ENCODE data around the gene CBX8.

CBX8 gene

DNA sequence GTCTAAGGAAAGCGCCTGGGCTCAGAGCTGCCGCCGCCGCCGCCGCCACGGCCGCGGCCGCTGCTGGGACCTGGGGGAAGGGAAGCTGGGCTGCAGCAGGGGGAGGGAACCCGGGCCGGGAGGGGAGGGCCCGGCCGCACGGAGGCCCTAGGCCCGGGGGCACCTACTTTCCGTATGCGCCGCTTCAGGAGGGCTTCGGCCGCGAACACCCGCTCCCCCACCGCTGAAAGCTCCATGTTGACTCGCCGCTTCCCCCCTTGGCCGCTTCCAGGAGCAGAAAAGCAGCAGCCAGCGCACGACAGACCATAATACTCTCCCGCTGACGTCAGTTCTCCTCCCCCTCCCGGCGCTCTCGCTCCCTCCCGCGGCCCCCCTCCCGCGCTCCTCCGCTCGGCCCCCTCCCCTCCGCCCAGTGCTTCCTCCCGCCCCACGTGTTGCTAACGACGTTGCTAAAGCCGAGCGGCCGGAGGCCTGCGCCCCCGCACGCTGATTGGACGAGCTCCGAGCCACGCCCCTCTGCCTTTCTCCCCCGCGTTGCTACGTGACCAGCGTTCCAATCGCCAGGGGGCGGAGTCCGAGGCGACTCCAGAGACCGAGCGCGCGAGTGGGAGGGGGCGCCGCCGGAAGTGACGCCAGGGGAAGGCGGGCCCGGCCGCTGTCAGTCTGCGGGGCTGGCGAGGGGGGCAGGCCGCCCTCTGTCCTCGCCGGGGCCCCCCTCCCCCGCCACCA, at the start of gene CBX8:
Gene CBX8 (minus strand): TSS at position 315 of the 729 bp plus-strand sequence. CDS start 79 bp downstream, at position 236.
- DNase-seq, result peak; percentile 99 to 100

DNA sequence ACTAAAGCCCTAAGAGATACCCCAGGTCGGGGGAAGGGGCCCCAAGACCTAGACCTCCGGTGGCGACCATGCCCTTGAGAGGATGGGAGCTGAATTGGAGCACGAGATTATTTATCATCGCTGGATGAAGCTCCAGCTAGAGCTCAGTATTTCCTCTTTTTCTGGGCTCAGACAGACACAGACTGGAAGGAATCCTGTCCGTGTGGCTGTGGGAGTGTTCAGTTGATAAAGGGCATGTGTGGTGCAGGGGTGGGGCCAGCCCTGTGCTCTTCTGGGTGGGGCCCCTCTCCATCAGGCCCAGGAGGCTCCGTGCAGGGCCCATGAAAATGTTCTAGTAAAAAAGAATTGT, 48.7 kb upstream of the CBX8 start:
- peak; percentile 74 to 83 for DNase-seq

DNA sequence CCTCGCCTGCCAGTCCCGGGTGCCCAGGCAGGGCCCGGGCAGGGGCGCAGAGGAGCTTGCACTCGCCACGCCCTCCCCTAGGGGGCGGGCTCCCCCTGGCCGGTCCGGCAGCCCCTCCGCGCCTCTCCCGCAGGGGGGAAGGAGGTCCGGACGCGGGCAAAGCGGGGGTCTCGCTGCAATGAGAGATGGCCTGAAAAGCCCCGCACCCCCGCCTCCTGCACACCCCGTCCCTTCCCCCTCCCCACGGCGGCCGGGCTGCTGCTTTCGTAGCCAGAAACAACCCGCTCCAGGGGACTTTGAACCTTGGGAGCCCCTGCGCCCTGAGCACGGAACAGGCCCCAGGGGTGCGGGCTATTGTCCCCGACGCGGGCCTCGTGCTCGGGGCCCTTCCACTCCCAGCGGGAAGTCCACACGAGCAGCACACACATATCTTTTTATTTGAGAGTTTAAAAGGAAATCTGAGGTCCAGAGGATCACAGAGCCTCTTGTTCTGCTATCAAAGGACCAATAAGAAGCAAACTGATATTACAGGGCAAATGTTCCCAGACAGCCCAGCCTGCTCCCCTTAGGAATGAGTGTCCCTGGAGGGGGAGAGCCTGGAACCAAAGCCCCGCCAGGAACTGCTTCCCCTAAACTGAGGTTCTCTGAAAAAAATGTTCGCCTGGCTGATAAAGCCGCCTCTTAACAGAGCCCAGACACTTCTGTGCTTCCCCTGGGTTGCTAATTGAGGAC, 48.2 kb upstream of the CBX8 start:
- DNase-seq, result no peak

DNA sequence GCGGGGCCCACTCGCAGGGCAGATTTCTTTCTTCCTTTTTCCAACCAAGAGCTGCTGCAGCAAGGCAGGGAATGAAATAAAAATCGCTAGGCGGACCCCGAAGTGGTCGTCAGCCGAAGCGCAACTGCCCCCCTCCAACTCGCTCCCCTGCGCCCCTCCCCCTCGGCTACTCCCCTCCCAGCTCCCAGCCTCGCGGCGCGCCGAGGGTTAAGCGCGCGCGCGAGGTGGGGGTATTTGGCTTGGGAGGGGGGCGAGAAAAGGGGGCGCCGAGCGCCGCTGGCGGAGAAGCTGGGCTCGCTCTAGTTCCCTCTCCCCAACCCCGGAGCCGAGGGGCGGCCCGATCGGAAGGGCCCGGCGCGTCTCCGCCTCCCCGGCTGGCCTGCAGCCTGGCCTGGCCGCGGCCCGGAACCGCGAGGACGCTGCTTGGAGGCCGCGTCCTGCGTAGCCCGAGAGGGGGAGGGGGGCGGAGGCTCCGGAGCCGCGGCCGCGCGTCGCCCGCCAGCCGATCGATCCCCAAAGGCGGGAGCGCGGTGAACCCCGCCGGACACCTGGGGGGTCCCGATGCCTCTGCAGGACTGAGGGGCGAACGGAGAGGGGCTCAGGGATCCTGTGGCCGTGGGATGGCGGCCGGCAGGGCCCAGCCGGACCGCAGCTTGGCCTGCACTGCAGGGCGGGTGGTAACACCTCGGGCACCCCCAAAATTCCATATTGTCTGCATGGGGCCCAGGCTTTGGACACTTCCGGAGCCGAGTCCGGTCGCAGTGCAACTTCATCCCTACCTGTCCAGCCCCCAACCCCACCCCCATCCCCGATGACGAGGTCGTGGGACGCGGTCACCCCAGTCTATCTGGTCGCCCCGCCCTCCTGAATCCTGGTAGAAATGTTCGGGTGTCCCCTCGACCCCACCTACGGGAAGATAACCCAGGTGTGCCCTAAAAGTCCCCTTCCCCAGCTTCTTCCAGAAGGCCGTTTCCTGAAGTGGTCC, 47.2 kb upstream of the CBX8 start:
- DNase-seq, result no peak

DNA sequence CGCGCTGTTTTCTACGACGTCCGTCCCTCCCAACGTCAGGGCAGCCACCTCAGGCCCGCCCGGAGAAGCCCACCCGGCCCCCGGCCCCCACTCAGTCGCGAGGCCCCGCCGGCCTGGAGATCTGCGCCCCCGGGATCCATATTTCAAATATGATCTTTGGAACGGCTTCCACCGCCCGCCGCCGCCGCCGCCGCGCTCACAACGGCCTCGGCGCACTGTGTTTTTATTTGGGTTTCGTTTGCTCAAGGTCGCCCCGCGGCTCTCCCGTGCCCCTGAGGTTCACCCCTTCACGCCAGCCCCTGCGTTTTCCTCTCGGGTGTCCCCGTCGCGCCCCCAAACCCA, 46.6 kb upstream of the CBX8 start:
- no peak for DNase-seq

DNA sequence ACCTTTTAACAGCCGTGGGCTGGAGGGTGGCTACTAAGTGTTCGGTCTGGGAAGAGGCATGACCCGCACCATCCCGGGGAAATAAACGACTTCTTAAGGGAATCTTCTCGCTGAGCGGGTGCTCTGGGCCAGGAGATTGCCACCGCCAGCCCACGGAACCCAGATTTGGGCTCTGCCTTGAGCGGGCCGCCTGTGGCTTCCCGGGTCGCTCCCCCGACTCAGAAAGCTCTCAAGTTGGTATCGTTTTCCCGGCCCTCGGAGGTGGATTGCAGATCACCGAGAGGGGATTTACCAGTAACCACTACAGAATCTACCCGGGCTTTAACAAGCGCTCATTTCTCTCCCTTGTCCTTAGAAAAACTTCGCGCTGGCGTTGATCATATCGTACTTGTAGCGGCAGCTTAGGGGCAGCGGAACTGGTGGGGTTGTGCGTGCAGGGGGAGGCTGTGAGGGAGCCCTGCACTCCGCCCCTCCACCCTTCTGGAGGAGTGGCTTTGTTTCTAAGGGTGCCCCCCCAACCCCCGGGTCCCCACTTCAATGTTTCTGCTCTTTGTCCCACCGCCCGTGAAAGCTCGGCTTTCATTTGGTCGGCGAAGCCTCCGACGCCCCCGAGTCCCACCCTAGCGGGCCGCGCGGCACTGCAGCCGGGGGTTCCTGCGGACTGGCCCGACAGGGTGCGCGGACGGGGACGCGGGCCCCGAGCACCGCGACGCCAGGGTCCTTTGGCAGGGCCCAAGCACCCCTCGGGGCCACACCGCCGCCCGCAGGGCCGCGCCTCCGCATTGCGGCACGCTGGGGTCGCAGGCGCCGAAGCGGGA, 46.0 kb upstream of the CBX8 start:
- no peak for DNase-seq

DNA sequence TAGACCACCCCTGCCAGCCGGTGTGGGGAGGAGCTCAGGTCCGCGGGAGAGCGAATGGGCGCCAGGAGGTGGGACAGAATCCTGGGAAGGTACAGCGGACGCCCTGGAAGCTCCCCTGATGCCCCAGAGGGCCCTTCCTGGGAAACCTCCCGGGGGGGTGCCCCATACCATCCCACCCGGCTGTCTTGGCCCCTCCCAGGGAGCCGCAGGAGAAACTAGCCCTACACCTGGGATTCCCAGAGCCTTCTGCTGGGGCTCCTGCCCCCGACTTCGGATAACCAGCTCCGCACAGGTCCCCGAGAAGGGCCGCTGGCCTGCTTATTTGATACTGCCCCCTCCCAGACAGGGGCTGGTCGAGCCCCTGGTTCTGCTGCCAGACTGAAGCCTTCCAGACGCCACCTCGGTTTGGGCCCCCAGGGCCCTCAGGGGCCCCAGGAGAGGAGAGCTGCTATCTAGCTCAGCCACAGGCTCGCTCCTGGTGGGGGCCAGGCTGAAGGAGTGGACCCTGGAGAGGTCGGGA, 45.3 kb upstream of the CBX8 start:
- DNase-seq, result no peak

DNA sequence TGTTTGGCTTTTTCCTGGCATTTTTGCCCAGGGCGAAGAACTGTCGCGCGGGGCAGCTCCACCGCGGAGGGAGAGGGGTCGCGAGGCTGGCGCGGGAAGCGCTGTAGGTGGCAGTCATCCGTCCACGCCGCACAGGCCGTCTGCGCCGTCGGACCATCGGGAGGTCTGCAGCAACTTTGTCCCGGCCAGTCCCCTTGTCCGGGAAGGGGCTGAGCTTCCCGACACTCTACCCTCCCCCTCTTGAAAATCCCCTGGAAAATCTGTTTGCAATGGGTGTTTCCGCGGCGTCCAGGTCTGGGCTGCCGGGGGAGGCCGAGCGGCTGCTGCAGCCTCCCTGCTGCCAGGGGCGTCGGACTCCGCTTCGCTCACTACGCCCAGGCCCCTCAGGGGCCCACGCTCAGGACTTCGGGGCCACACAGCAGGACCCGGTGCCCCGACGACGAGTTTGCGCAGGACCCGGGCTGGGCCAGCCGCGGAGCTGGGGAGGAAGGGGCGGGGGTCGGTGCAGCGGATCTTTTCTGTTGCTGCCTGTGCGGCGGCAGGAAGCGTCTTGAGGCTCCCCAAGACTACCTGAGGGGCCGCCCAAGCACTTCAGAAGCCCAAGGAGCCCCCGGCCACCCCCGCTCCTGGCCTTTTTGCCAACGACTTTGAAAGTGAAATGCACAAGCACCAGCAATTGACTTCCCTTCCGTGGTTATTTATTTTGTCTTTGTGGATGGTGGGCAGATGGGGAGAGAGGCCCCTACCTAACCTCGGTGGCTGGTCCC, 44.7 kb upstream of the CBX8 start:
- no peak for DNase-seq

DNA sequence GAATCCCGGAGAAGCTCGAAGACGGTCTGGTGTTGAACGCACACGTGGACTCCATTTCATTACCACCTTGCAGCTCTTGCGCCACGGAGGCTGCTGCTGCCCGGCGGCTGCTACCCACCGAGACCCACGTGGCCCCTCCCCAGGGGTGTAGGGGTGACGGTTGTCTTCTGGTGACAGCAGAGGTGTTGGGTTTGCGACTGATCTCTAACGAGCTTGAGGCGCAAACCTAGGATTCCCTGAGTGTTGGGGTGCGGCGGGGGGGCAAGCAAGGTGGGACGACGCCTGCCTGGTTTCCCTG, 44.1 kb upstream of the CBX8 start:
- DNase-seq, result no peak

DNA sequence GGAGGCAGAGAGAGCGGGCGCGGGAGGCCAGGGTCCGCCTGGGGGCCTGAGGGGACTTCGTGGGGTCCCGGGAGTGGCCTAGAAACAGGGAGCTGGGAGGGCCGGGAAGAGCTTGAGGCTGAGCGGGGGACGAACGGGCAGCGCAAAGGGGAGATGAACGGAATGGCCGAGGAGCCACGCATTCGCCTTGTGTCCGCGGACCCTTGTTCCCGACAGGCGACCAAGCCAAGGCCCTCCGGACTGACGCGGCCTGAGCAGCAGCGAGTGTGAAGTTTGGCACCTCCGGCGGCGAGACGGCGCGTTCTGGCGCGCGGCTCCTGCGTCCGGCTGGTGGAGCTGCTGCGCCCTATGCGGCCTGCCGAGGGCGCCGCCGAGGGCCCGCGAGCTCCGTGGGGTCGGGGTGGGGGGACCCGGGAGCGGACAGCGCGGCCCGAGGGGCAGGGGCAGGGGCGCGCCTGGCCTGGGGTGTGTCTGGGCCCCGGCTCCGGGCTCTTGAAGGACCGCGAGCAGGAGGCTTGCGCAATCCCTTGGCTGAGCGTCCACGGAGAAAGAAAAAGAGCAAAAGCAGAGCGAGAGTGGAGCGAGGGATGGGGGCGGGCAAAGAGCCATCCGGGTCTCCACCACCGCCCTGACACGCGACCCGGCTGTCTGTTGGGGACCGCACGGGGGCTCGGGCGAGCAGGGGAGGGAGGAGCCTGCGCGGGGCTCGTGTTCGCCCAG, 43.6 kb upstream of the CBX8 start:
- no peak for DNase-seq

DNA sequence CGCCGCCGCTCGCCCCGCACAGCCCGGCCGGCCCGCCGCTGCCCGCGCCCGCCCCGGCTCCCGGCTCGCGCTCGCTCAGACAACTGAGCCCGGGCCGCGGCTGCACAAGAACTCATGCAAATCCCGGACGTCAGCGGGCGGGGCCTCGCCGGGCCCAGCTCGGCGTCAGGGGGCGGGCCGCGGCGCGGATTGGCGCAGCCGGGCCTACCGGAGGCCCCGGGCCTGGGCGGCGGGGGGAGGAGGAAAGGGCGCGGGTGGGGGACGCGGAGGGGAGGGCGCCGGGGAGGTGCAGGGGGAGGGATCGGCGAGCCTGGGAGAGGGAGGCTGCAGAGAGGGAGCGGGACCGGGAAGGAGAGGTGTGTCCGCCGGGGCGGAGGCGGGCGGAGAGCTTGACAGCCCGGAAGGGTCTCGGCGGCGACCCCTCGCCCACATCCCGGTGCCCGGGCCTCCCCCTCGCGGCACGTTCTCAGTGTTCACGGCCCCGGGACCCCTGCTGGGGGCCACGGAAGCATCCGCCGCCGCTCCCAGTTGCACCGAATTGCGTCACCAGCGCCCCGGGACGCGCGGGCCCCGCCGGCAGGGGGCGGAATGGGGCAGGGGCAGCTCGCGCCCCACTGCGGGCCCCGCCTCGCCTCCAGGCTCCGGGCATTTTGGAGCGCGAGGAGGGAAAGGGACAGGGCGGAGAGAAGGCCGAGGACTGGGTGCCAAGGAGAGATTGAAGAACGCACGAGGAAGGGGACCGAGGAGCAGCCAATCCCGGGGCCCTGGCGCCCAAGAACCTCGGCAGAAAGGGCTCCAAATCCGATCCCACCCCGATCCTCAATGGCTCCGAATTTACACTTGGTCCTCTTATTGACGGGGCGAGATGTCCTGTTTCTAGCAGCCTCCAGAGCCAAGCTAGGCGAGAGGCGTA, 42.7 kb upstream of the CBX8 start, which contains the start of gene CBX4:
Gene CBX4 (minus strand): TSS at position 85 of the 913 bp plus-strand sequence. CDS start 189 bp downstream, outside the sequence.
- DNase-seq, result peak; percentile 90 to 93

DNA sequence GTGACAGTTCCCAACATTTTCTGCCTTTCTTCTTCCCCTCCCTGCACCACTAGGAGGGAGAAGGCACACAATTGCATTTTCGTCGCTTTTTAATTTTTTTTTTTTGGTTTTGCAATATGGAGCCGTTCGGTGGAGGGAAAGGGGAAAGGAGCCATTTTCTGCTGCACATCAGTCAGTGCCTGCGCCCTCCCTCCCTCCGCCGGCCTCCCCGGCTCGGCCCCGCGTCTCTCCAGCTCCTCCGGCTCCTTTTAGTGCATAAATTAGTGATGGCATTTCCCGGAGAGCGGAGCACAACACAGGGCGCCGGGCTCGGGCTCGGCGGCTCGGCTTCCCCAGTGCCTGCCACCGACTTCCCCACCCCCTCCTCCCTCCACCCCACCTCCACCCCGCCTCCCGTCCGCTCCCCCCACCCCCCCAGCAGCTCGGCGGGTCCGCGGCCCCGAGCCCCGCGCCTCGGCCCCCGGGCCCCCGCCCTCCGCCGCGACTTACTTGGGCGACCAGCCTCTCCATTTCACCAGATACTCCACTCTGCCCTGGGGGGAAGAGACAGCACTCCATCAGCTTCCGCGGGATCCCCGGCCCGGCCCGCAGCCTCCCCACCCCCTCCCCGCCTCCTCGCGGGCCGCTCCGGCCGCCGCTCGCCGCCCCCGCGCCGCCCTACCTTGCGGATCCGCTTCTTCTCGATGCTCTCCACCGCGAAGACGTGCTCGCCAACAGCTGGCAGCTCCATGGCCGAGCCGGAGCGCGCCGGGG, 41.8 kb upstream of the CBX8 start:
- peak; percentile 38 to 44 for DNase-seq

DNA sequence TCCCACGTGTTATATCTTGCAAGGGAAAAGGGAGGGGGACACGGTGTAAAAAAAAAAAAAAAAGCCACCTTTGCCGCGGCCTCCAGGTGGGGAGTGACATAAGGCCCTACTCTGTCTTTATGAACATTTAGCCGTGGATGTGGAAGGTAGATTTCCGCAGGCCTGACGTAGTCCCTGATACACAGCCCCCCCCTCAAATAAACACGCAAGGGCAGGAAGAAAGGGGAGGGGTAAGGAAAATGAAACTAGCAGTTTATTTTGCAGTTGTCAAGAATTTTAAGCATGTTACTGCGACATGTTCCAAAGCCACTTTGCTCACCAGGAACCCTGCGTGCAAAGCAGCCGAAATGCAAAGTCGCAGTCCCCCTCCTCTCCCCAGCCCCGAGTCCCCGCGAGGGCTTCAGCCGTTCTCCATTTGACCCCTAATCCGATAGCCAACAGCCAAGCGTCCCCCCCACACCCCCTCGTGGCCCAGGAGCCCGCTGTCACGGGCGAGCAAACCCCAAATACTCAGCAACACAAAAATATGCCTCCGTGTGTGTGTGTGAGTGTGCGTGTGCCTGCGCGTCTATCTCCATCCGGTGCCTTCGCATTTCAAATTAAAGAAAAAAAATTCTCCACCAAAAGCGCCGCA, 41.1 kb upstream of the CBX8 start:
- no peak for DNase-seq

DNA sequence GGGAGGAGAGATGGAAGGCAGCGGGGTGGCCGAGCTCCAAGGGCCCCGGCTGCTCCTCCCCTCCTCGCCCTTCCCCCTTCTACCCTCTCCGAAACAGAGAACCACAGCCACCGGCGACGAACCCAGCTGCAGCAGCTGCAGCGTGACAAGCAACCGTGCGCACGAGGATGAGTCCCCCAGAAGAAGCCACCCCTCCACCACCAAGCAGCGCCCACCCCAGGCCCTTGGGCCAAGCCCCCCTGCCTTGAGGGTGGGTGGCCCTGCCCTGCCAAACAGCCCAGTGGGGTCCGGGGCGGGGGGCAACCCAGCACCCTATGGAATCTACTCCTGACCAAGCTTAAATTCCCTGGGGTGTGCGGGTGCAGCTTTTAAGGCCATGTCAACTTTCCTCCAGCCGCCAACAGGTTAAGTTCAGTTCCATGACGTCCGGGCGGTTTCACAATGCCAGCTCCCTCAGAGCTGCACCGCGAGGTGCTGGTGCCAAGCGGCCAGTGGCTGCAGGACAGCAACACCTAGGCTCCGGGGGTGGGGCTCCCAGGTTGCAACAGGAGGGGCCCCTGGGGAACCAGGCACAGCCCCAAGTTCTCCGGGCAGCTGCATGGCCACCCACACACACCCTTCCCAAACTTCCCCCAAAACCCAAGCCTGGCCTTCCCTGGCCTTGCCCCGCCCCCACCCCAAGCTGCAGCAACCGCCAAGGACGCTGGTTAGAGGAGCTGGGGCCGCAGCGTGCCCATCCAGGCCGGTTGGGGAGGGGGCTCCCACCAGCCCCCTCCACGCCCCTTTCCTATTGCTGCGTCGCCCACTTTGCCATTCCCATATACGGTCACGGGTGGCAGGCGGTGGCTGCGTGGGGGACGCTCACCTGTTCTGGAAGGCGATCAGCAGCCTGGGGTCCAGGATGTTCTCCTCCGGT, 40.4 kb upstream of the CBX8 start:
- peak; percentile 46 to 60 for DNase-seq

DNA sequence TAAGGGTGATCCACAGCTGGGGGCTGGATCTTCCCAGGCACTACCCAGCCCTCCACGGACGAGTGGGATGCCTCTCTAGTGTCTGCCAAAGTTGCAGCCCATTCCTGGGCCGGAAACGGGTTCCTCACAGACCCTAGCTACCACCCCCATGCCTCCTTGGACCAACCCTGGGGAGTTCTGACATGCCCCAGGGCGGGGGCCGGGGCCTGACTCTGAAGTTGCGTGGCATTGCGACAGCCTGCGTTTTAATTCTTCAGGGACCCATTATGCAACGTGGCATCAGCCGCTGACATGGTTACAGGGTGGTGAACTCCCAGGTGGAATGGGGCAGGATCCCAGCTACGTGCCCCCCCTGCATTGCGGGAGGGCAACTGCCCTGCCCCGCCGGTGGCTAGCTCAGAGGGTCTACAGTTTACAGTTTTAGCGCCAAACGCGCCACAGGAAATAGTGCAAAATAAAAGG, 39.7 kb upstream of the CBX8 start:
- peak; percentile 51 to 64 for DNase-seq

DNA sequence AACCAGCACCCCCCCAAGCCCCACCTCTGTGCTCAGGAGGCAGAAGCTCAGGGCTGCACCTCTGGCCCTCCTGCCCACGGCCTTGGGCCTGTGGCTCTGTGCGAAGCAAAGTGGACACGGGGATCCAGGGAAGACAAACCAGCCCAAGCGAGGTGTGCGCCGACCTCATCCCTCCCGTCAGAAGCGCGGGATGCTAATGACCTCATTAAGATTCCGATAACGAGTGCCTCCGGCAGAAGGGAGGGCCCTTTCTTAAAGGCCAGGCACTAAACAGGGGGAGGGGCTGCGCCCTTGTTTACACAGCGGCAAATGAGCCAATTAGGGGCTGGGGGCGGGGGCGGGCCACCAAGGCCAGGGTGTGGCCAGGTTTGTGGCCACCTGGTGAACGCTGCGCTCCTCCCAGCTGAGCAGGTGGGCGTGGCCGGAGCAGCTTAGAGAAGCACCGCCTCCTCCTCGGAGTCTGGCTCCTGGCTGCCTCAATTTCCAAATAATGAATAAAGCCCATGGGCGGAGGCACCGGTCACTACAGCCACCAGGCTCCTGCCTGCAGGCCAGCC, 39.2 kb upstream of the CBX8 start:
- no peak for DNase-seq

DNA sequence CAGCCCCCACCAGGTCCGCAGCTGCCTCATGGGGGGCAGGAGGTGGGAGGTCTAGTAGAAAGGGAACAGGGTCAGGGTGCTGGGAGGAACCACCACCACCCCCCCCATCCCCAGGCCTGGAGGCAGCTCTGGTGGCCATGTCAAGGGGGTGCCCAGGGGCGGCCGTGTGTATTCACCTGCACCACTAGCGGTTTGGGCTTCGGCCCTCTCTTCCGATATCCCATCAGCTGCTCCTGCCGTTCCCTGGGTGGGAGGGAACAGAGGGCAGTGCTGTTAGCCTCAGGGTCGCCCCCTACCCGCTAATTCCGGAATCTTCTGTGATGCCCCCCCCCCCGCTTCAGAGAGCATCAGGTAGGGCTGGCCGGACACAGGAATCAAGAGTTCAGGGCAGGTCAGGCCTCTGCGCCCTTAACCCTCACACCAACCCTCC, 38.6 kb upstream of the CBX8 start:
- DNase-seq, result no peak

Data from inflammatory macrophage treated with lipopolysaccharide for 1 hour (primary cell).